ENCODE results near the gene SHPK.

The SHPK gene

DNA sequence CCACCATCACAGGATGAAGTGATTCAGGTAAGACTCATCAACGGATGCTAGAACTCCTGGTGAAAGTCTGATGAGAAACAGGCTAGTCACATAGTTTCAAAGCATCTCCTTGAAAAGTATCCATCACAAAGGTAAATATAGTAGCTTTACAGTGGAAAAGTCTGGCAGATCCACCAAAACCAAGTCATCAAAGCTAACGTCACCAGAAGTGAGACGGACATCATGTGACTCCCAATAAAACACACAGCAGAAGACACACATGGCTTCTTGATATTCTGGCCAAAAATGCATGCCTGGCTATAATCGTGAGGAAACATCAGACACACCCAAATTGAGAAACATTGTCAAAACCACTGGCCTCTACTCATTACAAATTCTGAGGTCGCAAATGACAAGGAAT, 60.5 kb downstream of the SHPK start:
- no peaks in the 10 kb centered on the region for H3K36me3 ChIP-seq (ENCODE audit: low read length)

GRCh38 chr17:3574231-3574630, 61.8 kb downstream of the SHPK start:
- Histone ChIP-seq H3K4me2 (ENCODE audit: low read depth, low read length, poor library complexity, severe bottlenecking) (no peak overlapping the region), H3K79me2 (ENCODE audit: insufficient read depth, low read length) (no peaks in the 10 kb centered on the region), H3K36me3 (ENCODE audit: low read length) (no peaks in the 10 kb centered on the region), H3K9me3 (ENCODE audit: insufficient read depth, low read length) (no peaks in the 10 kb centered on the region), H3K27ac (ENCODE audit: low read depth, low read length) (no peak overlapping the region), H3K4me3 (ENCODE audit: insufficient read depth, low read length, poor library complexity, severe bottlenecking) (no peak overlapping the region), H3F3A (ENCODE audit: insufficient read depth) (0 out of 2 replicates have a peak, but pooled peaks cover 3% of the 10 kb centered on the region), H3K27me3 (ENCODE audit: low read length) (no peaks in the 10 kb centered on the region), H2AFZ (ENCODE audit: low read depth, low read length, severe bottlenecking) (no peak overlapping the region), H3K9me2 (replicated peaks; ENCODE audit: insufficient read depth, low read length) (no peaks in the 10 kb centered on the region), H4K20me1 (ENCODE audit: low read depth, low read length) (no peaks in the 10 kb centered on the region), H3K9ac (ENCODE audit: low read length) (no peak overlapping the region)
- TF ChIP-seq CTCF (IDR thresholded peaks at IDR 0.05; ENCODE audit: insufficient read depth, low read length, poor library complexity, severe bottlenecking) (no peak), EZH2phosphoT487 (conservative IDR thresholded peaks at IDR 0.05; ENCODE audit: low read length) (no peak)

More for the DNA sequence above, 60.5 kb downstream of the SHPK start:
- Histone ChIP-seq H3K9me3 (ENCODE audit: insufficient read depth, low read length) (no peaks in the 10 kb centered on the region), H3K4me3 (ENCODE audit: insufficient read depth, low read length, poor library complexity, severe bottlenecking) (no peak overlapping the region), H3K27ac (ENCODE audit: low read depth, low read length) (no peak overlapping the region), H3K4me2 (ENCODE audit: low read depth, low read length, poor library complexity, severe bottlenecking) (no peak overlapping the region), H3K9ac (ENCODE audit: low read length) (no peak overlapping the region), H3K79me2 (ENCODE audit: insufficient read depth, low read length) (no peaks in the 10 kb centered on the region), H2AFZ (ENCODE audit: low read depth, low read length, severe bottlenecking) (no peak overlapping the region), H3K9me2 (replicated peaks; ENCODE audit: insufficient read depth, low read length) (no peaks in the 10 kb centered on the region), H3F3A (ENCODE audit: insufficient read depth) (no peaks in the 10 kb centered on the region), H4K20me1 (ENCODE audit: low read depth, low read length) (no peaks in the 10 kb centered on the region), H3K27me3 (ENCODE audit: low read length) (no peaks in the 10 kb centered on the region)
- TF ChIP-seq CTCF (IDR thresholded peaks at IDR 0.05; ENCODE audit: insufficient read depth, low read length, poor library complexity, severe bottlenecking) (no peak), EZH2phosphoT487 (conservative IDR thresholded peaks at IDR 0.05; ENCODE audit: low read length) (no peak)

DNA sequence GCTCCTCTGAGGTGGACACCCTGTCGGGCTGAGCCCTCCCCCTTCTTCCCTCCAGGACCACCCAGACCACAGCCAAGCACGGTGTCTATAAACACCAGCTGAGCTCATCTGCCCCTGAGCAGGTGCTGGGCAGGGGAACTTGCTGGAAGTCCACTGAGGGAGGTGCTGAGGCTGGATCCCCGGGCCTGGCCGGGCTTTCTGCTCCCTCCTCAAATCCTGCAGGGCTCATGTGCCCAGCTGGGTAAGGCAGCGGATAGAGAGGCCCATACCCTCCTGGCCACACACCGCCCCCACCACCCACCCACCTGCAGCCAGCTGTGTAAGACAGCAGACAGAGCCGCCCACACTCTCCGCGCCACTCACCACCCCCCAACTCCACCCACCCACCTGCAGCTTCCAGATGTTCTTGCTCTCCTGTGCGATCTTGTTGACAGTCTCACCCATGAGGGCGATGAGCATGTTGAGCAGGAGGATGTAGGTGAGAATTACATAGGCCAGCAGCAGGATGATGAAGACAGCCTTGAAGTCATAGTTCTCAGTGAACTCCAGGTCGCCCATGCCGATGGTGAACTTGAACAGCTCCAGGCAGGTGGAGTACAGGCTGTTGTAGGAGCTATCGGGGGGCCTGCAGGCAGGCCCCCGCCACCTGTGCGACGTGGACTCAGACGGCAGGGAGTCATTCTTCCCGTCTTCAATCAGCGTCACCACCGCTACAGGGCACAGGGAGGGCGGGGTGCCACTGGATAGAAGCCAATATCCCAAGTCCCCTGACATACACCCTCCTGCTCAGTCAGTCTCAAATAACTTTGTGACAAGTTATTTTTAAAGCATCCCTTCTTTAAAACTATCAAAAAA, 62.6 kb downstream of the SHPK start:
- Histone ChIP-seq H3K9ac (ENCODE audit: low read length) (no peak overlapping the region), H4K20me1 (ENCODE audit: low read depth, low read length) (no peaks in the 10 kb centered on the region)

More for the DNA sequence above, 62.6 kb downstream of the SHPK start:
- Histone ChIP-seq H3K9me2 (replicated peaks; ENCODE audit: insufficient read depth, low read length) (no peaks in the 10 kb centered on the region), H2AFZ (ENCODE audit: low read depth, low read length, severe bottlenecking) (no peak overlapping the region), H3K27ac (ENCODE audit: low read depth, low read length) (no peak overlapping the region), H3K9me3 (ENCODE audit: insufficient read depth, low read length) (no peaks in the 10 kb centered on the region), H3K36me3 (ENCODE audit: low read length) (no peaks in the 10 kb centered on the region), H3K4me2 (ENCODE audit: low read depth, low read length, poor library complexity, severe bottlenecking) (no peak overlapping the region), H3F3A (ENCODE audit: insufficient read depth) (0 out of 2 replicates have a peak, but pooled peaks cover 3% of the 10 kb centered on the region), H3K79me2 (ENCODE audit: insufficient read depth, low read length) (no peaks in the 10 kb centered on the region), H3K4me3 (ENCODE audit: insufficient read depth, low read length, poor library complexity, severe bottlenecking) (no peak overlapping the region), H3K27me3 (ENCODE audit: low read length) (no peaks in the 10 kb centered on the region)
- TF ChIP-seq CTCF (IDR thresholded peaks at IDR 0.05; ENCODE audit: insufficient read depth, low read length, poor library complexity, severe bottlenecking) (no peak), EZH2phosphoT487 (conservative IDR thresholded peaks at IDR 0.05; ENCODE audit: low read length) (no peak)

All from SU-DHL-6 (cell line).